Measurements from ENCODE around the gene TNNI2.

TNNI2 gene

GRCh38 chr11:1876361-1877063, 37.7 kb downstream of the TNNI2 start:
- Mint-ChIP-seq H3K4me3 (peak overlapping the region in 1 of 2 donors; percentile 22), H3K36me3 (ENCODE audit: insufficient read depth) (peaks cover 41% of the 10 kb centered on the region), H3K9me3 (no peaks in the 10 kb centered on the region), H3K27ac (peak overlapping the region in 1 of 2 donors; percentile 84), H3K27me3 (no peaks in the 10 kb centered on the region), H3K4me1 (ENCODE audit: low read depth in 2 of 2) (peaks cover 38 to 39% of the 10 kb centered on the region in 2 donors)
- no peak for ATAC-seq (replicated peaks)
- no peak for DNase-seq

DNA sequence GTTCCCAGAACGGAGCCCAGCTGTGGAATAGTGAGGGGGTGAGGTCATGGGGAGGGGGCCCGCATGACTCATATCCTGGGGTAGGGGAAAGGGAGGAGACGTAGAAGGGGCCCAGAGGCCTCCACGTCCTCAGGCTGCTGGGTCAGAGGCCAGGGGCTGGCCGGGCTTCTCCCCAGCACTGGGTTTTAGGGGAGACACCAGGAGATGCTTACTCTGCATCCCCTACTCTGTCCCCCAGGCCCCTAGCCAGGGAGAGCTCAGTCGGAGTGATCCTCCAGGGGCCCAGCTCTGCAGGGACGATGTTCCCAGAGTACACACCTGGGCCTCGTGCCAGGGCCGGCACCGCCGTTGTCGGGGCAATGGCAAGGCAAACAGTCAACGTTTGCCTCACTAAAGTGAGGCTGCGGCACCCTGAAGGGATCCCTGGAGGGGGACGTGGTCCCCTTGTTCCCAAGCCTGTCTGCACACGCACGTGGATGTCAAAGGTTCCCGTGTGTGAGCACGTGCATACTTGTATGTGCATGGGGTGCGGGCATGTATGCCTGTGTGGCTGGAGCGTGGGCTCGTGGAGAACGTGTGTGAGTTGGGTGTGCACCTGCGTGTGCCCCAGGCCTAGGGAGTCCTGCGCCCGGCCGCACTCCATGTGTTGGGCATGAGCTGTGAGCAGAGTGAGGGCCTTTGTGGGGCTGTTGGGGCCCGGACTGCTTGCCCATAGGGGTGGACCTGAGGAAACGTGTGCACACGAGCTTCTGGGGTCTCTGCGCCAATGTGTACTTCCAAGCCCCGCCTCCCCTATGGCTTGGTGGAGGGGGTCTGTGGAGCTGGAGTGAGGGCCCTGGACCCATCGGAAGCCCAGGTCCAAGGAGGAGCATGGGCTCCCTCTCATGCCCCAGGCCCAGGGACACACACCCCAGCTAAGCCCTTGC, 38.7 kb downstream of the TNNI2 start:
- no peak for ATAC-seq (replicated peaks)
- peaks cover 34% of the 10 kb centered on the region for H3K36me3 Mint-ChIP-seq (ENCODE audit: insufficient read depth)
- H3K9me3 Mint-ChIP-seq, result no peaks in the 10 kb centered on the region
- DNase-seq, result no peak
- H3K4me3 Mint-ChIP-seq, result no peak overlapping the region
- peak overlapping the region in 1 of 2 donors; percentile 20 for H3K27ac Mint-ChIP-seq
- peaks cover 28 to 30% of the 10 kb centered on the region in 2 donors for H3K4me1 Mint-ChIP-seq (ENCODE audit: low read depth in 2 of 2)
- H3K27me3 Mint-ChIP-seq, result no peaks in the 10 kb centered on the region

DNA sequence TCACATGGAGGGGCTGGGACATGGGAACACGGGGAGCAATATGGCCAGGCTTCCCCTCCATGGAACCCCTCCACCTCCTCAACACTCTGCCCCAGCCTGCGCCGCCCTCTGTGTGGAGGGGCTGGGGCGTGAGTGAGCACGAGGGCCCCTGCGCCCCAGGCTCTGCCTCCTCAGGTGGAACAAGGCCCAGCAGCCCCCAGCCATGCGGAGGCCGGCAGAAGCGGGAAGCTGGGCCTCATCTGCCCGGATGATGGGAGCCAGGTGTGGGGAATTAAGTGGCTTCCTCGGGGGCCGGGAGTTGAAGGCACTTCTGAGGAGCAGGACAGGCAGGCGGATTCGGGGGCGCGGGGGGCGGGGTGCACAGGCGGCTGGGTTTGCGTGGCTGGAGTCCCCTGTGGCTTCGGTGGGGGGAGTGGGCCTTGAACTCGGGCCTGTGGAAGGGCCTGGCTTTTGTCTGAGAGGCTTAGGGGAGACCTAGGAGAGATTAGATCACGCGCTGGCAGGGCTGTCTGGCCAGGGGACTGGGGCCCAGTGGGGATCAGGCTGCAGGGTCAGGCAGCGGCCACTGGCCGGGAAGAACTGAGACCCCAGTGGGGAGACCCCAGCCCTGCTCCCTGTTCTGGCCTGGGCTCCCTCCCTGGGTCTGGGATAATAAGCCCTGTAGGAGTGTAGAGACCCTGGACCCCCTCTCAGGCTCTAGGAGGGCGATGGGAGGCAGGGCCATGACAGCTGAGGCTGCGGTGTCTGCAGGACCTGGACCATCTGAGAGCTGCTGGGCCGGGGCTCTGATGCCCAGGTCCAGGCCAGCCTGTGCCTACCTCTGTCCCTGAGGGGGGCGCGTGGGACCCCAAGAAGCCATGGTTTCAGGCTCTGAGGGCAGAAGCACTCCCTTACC, 39.6 kb downstream of the TNNI2 start:
- DNase-seq, result no peak
- no peak for ATAC-seq (replicated peaks)
- H3K4me3 Mint-ChIP-seq, result no peak overlapping the region
- no peaks in the 10 kb centered on the region for H3K27me3 Mint-ChIP-seq
- H3K4me1 Mint-ChIP-seq (ENCODE audit: low read depth in 2 of 2), result peaks cover 24% of the 10 kb centered on the region in 2 donors
- peak overlapping the region; percentile 35 for H3K27ac Mint-ChIP-seq
- H3K9me3 Mint-ChIP-seq, result no peaks in the 10 kb centered on the region
- peaks cover 35% of the 10 kb centered on the region for H3K36me3 Mint-ChIP-seq (ENCODE audit: insufficient read depth)

DNA sequence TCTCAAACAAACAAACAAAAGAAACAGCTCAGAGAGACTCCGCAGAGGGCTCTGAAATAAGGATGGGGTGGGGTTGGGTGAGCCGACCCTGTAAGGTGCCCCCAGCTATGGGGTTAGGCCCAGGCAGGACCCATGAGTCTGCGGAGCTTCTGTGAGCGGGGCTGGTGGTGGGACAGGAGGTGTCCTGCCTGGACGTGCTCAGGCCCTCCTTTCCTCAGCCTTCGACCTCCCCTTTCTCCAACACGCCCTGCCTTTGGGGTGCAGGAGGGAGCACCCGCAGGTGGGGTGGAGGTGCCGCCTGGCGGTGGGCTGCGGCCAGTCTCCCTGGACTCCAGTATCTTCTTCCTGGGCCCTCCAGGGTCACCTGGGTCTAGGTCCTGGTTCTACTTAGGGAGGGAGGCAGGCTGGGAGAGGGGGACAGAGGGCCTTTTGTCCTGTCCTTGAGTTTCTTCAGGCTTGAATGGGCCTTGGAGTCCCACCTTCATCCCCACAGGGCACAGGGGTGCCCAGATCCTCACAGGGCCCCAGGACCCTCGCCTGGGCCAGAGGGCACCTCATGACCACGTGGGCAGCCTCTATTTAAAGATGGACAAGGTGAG, 40.7 kb downstream of the TNNI2 start:
- H3K4me3 Mint-ChIP-seq, result no peak overlapping the region
- no peaks in the 10 kb centered on the region for H3K9me3 Mint-ChIP-seq
- peak overlapping the region; percentile 44 to 89 for H3K27ac Mint-ChIP-seq
- H3K36me3 Mint-ChIP-seq (ENCODE audit: insufficient read depth), result peaks cover 29% of the 10 kb centered on the region
- ATAC-seq (replicated peaks), result no peak
- no peak for DNase-seq
- no peaks in the 10 kb centered on the region for H3K27me3 Mint-ChIP-seq
- H3K4me1 Mint-ChIP-seq (ENCODE audit: low read depth in 2 of 2), result peaks cover 20 to 22% of the 10 kb centered on the region in 2 donors

GRCh38 chr11:1879941-1880720, 41.4 kb downstream of the TNNI2 start:
- ATAC-seq (replicated peaks), result no peak
- H3K36me3 Mint-ChIP-seq (ENCODE audit: insufficient read depth), result peaks cover 26% of the 10 kb centered on the region
- H3K4me3 Mint-ChIP-seq, result no peak overlapping the region
- H3K27ac Mint-ChIP-seq, result peak overlapping the region; percentile 46 to 89
- H3K9me3 Mint-ChIP-seq, result no peaks in the 10 kb centered on the region
- no peaks in the 10 kb centered on the region for H3K27me3 Mint-ChIP-seq
- H3K4me1 Mint-ChIP-seq (ENCODE audit: low read depth in 2 of 2), result peaks cover 20 to 21% of the 10 kb centered on the region in 2 donors
- DNase-seq, result no peak

GRCh38 chr11:1880746-1881441, 42.1 kb downstream of the TNNI2 start:
- DNase-seq (no peak), ATAC-seq (replicated peaks) (no peak)
- H3K27ac Mint-ChIP-seq, result peak overlapping the region; percentile 46 to 83
- H3K9me3 Mint-ChIP-seq, result no peaks in the 10 kb centered on the region
- H3K4me1 Mint-ChIP-seq (ENCODE audit: low read depth in 2 of 2), result peaks cover 16 to 17% of the 10 kb centered on the region in 2 donors
- no peak overlapping the region for H3K4me3 Mint-ChIP-seq
- H3K36me3 Mint-ChIP-seq (ENCODE audit: insufficient read depth), result peaks cover 21% of the 10 kb centered on the region
- H3K27me3 Mint-ChIP-seq, result no peaks in the 10 kb centered on the region

DNA sequence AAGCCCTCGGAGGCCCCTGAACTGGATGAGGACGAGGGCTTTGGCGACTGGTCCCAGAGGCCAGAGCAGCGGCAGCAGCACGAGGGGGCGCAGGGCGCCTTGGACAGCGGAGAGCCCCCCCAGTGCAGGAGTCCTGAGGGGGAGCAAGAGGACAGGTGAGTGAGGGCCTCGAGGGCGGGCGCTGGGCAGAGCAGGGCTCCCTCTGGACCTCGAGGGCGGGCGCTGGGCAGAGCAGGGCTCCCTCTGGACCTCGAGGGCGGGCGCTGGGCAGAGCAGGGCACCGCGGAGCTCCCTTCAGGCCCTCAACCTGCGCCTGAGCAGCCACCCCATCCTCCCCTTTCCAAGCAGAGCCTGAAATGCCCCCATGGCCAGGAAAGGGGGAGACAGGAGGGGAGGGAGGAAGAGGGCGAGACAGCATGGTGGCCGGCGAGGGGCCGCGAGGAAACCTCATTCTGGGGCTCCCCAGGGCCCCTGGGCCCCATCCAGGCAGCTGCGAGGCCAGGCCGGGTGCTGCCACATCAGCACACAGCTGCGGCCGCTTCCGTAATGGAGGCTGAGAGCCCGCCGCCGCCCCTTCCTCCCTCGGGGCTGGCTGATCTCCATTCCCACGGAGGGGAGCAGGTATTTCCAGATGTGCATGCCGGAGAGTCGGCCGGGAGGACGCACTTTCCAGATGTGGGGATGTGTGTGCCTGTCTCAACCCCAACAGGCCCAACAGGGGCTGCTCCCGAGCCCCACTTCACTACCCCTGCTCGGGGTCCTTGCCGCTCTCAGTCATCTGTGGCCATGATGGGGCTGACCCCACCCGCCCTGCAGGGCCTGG, 42.9 kb downstream of the TNNI2 start:
- H3K36me3 Mint-ChIP-seq (ENCODE audit: insufficient read depth), result peaks cover 21% of the 10 kb centered on the region
- H3K4me3 Mint-ChIP-seq, result no peak overlapping the region
- no peaks in the 10 kb centered on the region for H3K27me3 Mint-ChIP-seq
- peaks cover 17% of the 10 kb centered on the region in 2 donors for H3K4me1 Mint-ChIP-seq (ENCODE audit: low read depth in 2 of 2)
- no peak for DNase-seq
- no peaks in the 10 kb centered on the region for H3K9me3 Mint-ChIP-seq
- H3K27ac Mint-ChIP-seq, result no peak overlapping the region
- peak; percentile 17 for ATAC-seq (replicated peaks)

DNA sequence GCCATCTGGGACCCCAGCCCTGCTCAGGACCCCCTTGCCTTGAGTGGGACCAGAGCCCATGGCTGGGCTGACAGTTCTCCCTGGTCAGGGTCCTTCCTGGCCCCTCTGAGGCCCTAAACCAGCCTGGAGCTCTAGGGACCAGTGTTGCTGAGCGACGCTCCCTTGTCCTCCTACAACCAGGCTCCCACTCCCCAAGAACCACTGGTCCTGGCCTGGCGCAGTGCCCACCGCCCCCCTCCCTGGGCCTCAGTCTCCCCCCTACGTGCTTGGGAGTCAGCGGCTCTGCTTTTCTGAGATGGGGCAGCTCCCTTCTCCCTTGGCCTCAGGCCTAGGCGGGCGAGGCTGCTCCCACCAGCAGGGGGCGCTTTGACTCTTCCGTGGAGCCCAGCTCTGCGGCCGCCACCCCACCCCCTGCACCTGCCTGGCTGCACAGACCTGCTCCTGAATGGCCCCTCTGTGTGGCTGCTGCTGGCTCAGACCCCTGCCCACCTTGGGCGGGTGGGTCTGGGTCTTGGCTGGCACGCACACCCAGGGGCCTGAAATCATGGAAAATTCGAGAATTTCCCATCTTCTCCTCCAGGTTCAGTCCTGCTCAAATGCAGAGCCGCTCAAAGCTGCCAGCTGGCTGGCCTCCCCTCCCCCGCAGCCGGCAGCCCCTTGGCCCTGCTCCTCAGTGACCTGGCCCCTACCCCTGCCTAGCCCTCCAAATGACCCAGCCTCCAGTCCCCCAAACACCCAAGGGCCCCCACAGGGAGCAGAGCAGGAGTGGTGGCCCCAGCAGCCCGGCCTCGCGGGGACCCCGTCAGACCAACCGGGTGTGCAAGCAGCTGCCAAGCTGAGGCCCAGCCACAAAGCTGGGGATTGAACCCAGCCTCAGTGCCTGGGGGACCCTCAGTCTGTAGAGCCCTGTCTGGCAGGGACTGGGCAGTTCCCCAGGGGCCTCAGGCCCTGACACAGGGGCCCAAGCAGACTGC, 43.8 kb downstream of the TNNI2 start:
- ATAC-seq (replicated peaks), result peak; percentile 94
- peaks cover 16 to 19% of the 10 kb centered on the region in 2 donors for H3K4me1 Mint-ChIP-seq (ENCODE audit: low read depth in 2 of 2)
- peaks cover 26% of the 10 kb centered on the region for H3K36me3 Mint-ChIP-seq (ENCODE audit: insufficient read depth)
- H3K27me3 Mint-ChIP-seq, result no peaks in the 10 kb centered on the region
- H3K9me3 Mint-ChIP-seq, result no peaks in the 10 kb centered on the region
- no peak overlapping the region for H3K27ac Mint-ChIP-seq
- H3K4me3 Mint-ChIP-seq, result no peak overlapping the region
- DNase-seq, result peak; percentile 74 to 78 (median 77)

DNA sequence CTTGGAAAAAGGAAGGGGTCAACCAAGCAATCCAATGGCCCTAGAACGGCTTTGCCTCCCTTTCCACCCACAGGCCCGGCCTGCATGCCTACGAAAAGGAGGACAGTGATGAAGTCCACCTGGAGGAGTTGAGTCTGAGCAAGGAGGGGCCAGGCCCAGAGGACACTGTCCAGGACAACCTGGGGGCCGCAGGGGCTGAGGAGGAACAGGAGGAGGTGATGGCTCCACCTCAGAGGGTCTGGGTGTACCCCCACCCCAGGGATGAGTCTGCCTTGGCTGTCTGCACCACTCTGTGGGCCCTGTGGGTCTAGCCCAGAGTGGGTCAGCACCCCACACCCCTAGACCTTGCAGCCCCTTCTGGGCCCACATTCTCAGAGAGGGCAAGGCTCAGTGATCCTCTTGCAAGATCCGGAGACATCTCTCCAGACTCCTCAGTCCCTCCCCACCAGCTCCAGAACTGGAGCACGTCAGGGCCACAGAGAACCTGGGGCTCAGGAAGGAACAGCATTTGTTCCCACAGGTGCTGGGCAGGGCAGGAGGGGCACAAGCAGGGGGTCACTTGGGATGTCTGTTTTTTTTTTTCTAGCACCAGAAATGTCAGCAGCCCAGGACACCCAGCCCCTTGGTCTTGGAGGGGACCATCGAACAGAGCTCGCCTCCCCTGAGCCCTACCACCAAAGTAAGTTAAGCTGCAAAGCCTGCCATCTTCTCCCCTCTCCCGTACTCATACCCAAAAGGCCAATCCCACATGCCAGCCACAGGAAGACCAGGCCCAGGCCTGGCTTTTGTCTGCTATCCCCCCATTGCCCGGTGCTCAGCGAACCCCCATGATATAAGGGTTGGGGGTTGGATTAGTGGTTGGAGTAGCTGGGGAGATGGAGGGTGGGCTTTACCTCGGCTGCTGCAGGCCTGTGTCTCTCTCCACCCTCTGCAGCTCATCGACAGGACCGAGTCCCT, 44.8 kb downstream of the TNNI2 start:
- DNase-seq, result no peak
- H3K9me3 Mint-ChIP-seq, result no peaks in the 10 kb centered on the region
- H3K27ac Mint-ChIP-seq, result no peak overlapping the region
- no peak for ATAC-seq (replicated peaks)
- H3K27me3 Mint-ChIP-seq, result no peaks in the 10 kb centered on the region
- peaks cover 29% of the 10 kb centered on the region for H3K36me3 Mint-ChIP-seq (ENCODE audit: insufficient read depth)
- no peak overlapping the region for H3K4me3 Mint-ChIP-seq
- H3K4me1 Mint-ChIP-seq (ENCODE audit: low read depth in 2 of 2), result peaks cover 17 to 23% of the 10 kb centered on the region in 2 donors

DNA sequence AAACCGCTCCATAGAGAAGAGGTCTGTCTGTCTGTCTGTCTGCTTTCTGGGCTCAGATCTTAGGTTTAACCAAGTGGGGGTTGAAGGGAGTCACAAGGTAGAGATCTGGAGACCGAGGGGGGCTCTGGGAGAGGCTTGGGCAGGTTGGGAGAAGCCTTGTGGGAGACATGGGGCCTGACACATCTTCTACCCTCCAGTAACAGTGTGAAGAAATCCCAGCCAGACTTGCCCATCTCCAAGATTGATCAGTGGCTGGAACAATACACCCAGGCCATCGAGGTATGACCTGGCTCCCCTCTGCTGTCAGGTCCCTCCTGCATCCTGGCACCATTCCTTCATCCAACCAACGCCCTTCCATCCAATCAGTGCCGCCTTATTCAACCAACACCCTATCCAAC, 45.5 kb downstream of the TNNI2 start:
- ATAC-seq (replicated peaks) (no peak), DNase-seq (no peak)
- Mint-ChIP-seq H3K4me1 (ENCODE audit: low read depth in 2 of 2) (peaks cover 22 to 29% of the 10 kb centered on the region in 2 donors), H3K27ac (no peak overlapping the region), H3K4me3 (no peak overlapping the region), H3K36me3 (ENCODE audit: insufficient read depth) (peaks cover 30% of the 10 kb centered on the region), H3K9me3 (no peaks in the 10 kb centered on the region), H3K27me3 (no peaks in the 10 kb centered on the region)

Data from effector memory CD8-positive, alpha-beta T cell (primary cell).